Measurements from ENCODE around the gene CACYBP. TPM values are rescaled to one million over a fixed set of nuclear protein-coding genes. Genes with fewer than 3 reads are reported as not detected.

CACYBP gene
- total RNA-seq, 1 donor from 2014 or later = 211 TPM

DNA sequence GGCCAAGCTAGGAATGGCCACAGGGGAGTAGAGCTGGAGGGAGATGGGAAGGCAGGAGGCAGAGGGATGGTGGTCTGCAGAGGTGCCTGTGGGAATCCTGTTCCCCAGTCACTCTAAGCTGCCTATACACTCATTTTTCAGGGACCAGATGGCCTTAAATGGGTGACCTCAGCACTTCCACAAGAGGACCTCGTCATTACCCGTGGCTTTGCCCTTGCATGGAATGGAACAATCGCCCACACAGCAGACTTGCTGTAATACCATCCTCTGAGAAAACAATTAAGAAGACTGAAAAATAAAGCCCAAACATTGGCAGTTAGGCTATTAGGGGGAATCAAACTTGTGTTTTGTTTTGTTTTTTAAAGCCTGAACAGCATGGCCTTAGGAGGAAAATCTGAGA is 55.0 kb downstream of the CACYBP start:
- intact Hi-C loops (cut with micrococcal nuclease) = no loop called here

Other genes with a start within 250 kb of the CACYBP start
- 29.0 and 31.9 TPM in 2 replicates for gene MRPS14, start 23.5 kb downstream of the CACYBP start, total RNA-seq
- gene TNN, start 67.9 kb downstream of the CACYBP start, total RNA-seq = not detected in 2 replicates
- 88.2 and 90.1 TPM in 2 replicates for gene KIAA0040, start 192.8 kb downstream of the CACYBP start, total RNA-seq

All from T-helper 2 cell treated with Interferon-gamma antibody and Interleukin-4, amounts not matched to agents 100 ng/mL and 5 ng/mL, for 36 hours (primary cell).